Measurements from ENCODE around the gene CDH16. TPM values are rescaled to one million over a fixed set of nuclear protein-coding genes. Genes with fewer than 3 reads are reported as not detected.

Gene CDH16
- total and polyA plus RNA-seq, 2 of the 13 experiments (the other 11 are each of a cell fraction or from before 2014, with no cell fraction given) = 2.7 to 3.9 TPM

GRCh38 chr16:66926171-66926947 lies 7.7 kb upstream of the CDH16 start:
- Histone ChIP-seq H3K36me3 (replicated peaks in 1 of 2; ENCODE audit: control insufficient read depth in 1 of 2, insufficient read depth in 2 of 2, low read length in 2 of 2) (no peaks in the 10 kb centered on the region), H3K4me3 (replicated peaks in 1 of 3; ENCODE audit: insufficient read depth in 1 of 3, low read depth in 2 of 3, low read length in 3 of 3) (no peak overlapping the region), H3K27me3 (ENCODE audit: control insufficient read depth in 1 of 2, insufficient read depth in 2 of 2, low read length in 2 of 2) (peaks cover 5 to 18% of the 10 kb centered on the region in 2 experiments; a peak in 4 of 5 replicates), H2AFZ (ENCODE audit: low read length) (no peak overlapping the region), H3K9ac (ENCODE audit: insufficient read depth, low read depth, low read length) (no peak overlapping the region), H3K79me2 (ENCODE audit: insufficient read depth, low read length) (no peaks in the 10 kb centered on the region), H3K4me1 (ENCODE audit: insufficient read depth, low read length) (peaks cover 48% of the 10 kb centered on the region), H3K9me3 (ENCODE audit: low read length) (no peaks in the 10 kb centered on the region), H3K4me2 (ENCODE audit: low read depth, low read length) (no peak overlapping the region), H4K20me1 (ENCODE audit: insufficient read depth, low read length) (no peaks in the 10 kb centered on the region), H3K27ac (ENCODE audit: extremely low read length, insufficient read depth, low read length) (no peak overlapping the region)
- ChIA-PET POLR2A (interaction anchor here (0.8 to 3.8 kb wide), 3 partner anchors 8 to 26 kb away, joined by 4 to 23 read pairs (median 16); partner anchors contain the start of gene CIAO2B), CTCF (ENCODE audit: low intra/inter-chr PET ratio, low total read pairs) (interaction anchor here (2.9 kb wide), 1 partner anchor 31 kb away, joined by 28 read pairs; no protein-coding TSS in a partner anchor)
- no peak for FAIRE-seq
- BruUV-seq (replicated peaks) = no TSS peak
- intact Hi-C loops (cut with micrococcal nuclease; ENCODE audit: unreplicated experiment) (no loop called here), in situ Hi-C loops (cut with HindIII; ENCODE audit: extremely low pct_ligation_motif_present, low pct_unique_long_range_greater_than_20kb) (no loop called here)
- 62% methylated on average over 3 of the region's 5 CpGs for whole genome bisulfite sequencing (ENCODE audit: low lambda C conversion rate)
- DNase-seq (ENCODE audit: low spot score) = no peak
- no peak; the same call in 2 of the 3 replicates for ATAC-seq
- TF ChIP-seq ZNF574 (CRISPR knock-in tag; IDR thresholded peaks at IDR 0.05) = no peak
- TF ChIP-seq ARID4A (CRISPR knock-in tag; IDR thresholded peaks at IDR 0.05; ENCODE audit: borderline replicate concordance) = no peak
- TF ChIP-seq NFKB2 (CRISPR knock-in tag; IDR thresholded peaks at IDR 0.05; ENCODE audit: borderline replicate concordance) = 0 out of 2 replicates have a peak, but pooled peaks have one; percentile 13
- TF ChIP-seq ZNF780A (CRISPR knock-in tag; IDR thresholded peaks at IDR 0.05) = no peak
- peak; percentile 53; the same call in 1 of the 2 replicates for TF ChIP-seq CREB1 (IDR thresholded peaks at IDR 0.05)
- TF ChIP-seq CREB1 (CRISPR knock-in tag; IDR thresholded peaks at IDR 0.05) = no peak
- TF ChIP-seq ZEB1 (IDR thresholded peaks at IDR 0.05; ENCODE audit: insufficient replicate concordance, low read depth) = no peak
- no peak for TF ChIP-seq ZNF619 (CRISPR knock-in tag; IDR thresholded peaks at IDR 0.05)
- no peak for TF ChIP-seq XBP1 (CRISPR knock-in tag; IDR thresholded peaks at IDR 0.05)
- TF ChIP-seq NAIF1 (CRISPR knock-in tag; IDR thresholded peaks at IDR 0.05; ENCODE audit: borderline replicate concordance) = no peak
- TF ChIP-seq GATAD2A (CRISPR knock-in tag; IDR thresholded peaks at IDR 0.05) = no peak
- TF ChIP-seq ZNF468 (CRISPR knock-in tag; IDR thresholded peaks at IDR 0.05) = no peak
- no peak for TF ChIP-seq TIGD3 (CRISPR knock-in tag; IDR thresholded peaks at IDR 0.05; ENCODE audit: borderline replicate concordance)
- TF ChIP-seq ZNF576 (CRISPR knock-in tag; IDR thresholded peaks at IDR 0.05) = 0 out of 2 replicates have a peak, but pooled peaks have one; percentile 23

All from HepG2 (cell line).